K562 treated with DMSO at 1 percent for 4 hours (cell line): ENCODE measurements around the gene MRPL32. TPM values are rescaled to one million over a fixed set of nuclear protein-coding genes. Genes with fewer than 3 reads are reported as not detected.

Experiments used
- total RNA-seq: library from RNA; unstranded; fragments of 300-600 nt; gene quantifications from 2 replicates; pipeline ENCODE4 v1.2.3, GENCODE V29; 2022; ENCODE audit not compliant: insufficient read depth

Gene MRPL32
- total RNA-seq: 41.6 and 47.8 TPM in 2 replicates

GRCh38 chr7:42931834-42932651 is at the start of gene MRPL32, which contains the start of gene PSMA2:
MRPL32 (plus strand) TSS chr7:42932376; CDS start chr7:42932387, 11 bp downstream.
PSMA2 (minus strand) TSS chr7:42932174; CDS start chr7:42932158, 16 bp downstream.

GRCh38 chr7:42911454-42912447 is 20.4 kb upstream of the MRPL32 start, which contains the start of gene C7orf25:
C7orf25 (minus strand) TSS chr7:42912070; CDS start chr7:42910900, 1,170 bp downstream.

Other genes starting within 250 kb of the MRPL32 start
- 4.1 and 5.3 TPM in 2 replicates for gene C7orf25, start 20.3 kb upstream of the MRPL32 start, total RNA-seq
- gene PSMA2, start 202 bp upstream of the MRPL32 start, total RNA-seq: 135 and 136 TPM in 2 replicates
- not detected in 2 replicates for gene HECW1, start 180.3 kb downstream of the MRPL32 start, total RNA-seq